CD14-positive monocyte (primary cell): Measurements from ENCODE around the gene RAPGEF5. TPM values are rescaled to one million over a fixed set of nuclear protein-coding genes. Genes with fewer than 3 reads are reported as not detected.

ENCODE experiments used
- DNase-seq, 3 donors: peaks; one replicate each; pipeline ENCODE4 v3.0.0-alpha.2; 2011 to 2022
- H2AFZ ChIP-seq: 2 replicates; pipeline ENCODE4 v1.6.0; 2012; ENCODE audit warnings: mild to moderate bottlenecking, low read depth, low read length, inconsistent platforms; ENCODE audit not compliant: insufficient read depth, poor library complexity, severe bottlenecking
- H3K27ac ChIP-seq, 2 donors: 1 replicate in 1 of 2; 2 replicates in 1 of 2; pipeline ENCODE4 v1.5.1; 2012 to 2013; ENCODE audit warnings: low read length in 2 of 2, control low read depth in 1 of 2, inconsistent platforms in 1 of 2, low read depth in 1 of 2, mild to moderate bottlenecking in 1 of 2
- H3K27me3 ChIP-seq, 2 donors: one replicate each; pipeline versions ENCODE4 v1.6.0 to v1.6.1; 2011 to 2013; ENCODE audit warnings: low read length in 2 of 2; ENCODE audit not compliant: control insufficient read depth in 2 of 2, insufficient read depth in 2 of 2
- H3K36me3 ChIP-seq, 2 donors: replicated peaks in 1 of 2; 1 replicate in 1 of 2; 2 replicates in 1 of 2; pipeline versions ENCODE4 v1.5.1 to v1.6.1; 2012 to 2013; ENCODE audit warnings: low read length in 2 of 2, control low read depth in 1 of 2, inconsistent platforms in 1 of 2, mild to moderate bottlenecking in 1 of 2; ENCODE audit not compliant: insufficient read depth in 2 of 2, control insufficient read depth in 1 of 2
- H3K4me1 ChIP-seq, 2 donors: 1 replicate in 1 of 2; 2 replicates in 1 of 2; pipeline versions ENCODE4 v1.5.1 to v1.6.1; 2012 to 2013; ENCODE audit warnings: low read length in 2 of 2, control low read depth in 1 of 2, inconsistent platforms in 1 of 2, mild to moderate bottlenecking in 1 of 2, moderate library complexity in 1 of 2; ENCODE audit not compliant: insufficient read depth in 2 of 2, control insufficient read depth in 1 of 2
- H3K4me2 ChIP-seq: replicated peaks from 2 replicates; pipeline ENCODE3; 2012; ENCODE audit warnings: low read length, moderate library complexity, mild to moderate bottlenecking; ENCODE audit not compliant: poor library complexity, severe bottlenecking; ENCODE audit errors: extremely low read depth
- H3K4me3 ChIP-seq, 3 experiments: fragments of 200-600 bp in 1 of 3; sonication (generic) in 1 of 3; replicated peaks in 1 of 3; 1 replicate in 2 of 3; 2 replicates in 1 of 3; pipeline ENCODE4 v1.5.1; 2011 to 2013; ENCODE audit warnings: low read length in 3 of 3, mild to moderate bottlenecking in 3 of 3, control low read depth in 2 of 3, low read depth in 2 of 3, inconsistent platforms in 1 of 3, moderate library complexity in 1 of 3
- H3K79me2 ChIP-seq: 2 replicates; pipeline ENCODE4 v1.6.0; 2012; ENCODE audit warnings: mild to moderate bottlenecking, control low read depth, inconsistent platforms, low read length, moderate library complexity; ENCODE audit not compliant: insufficient read depth
- H3K9ac ChIP-seq: 2 replicates; pipeline ENCODE4 v1.6.0; 2017; ENCODE audit warnings: low read length, mild to moderate bottlenecking; ENCODE audit not compliant: insufficient read depth, poor library complexity, severe bottlenecking
- H3K9me3 ChIP-seq, 2 donors: replicated peaks in 1 of 2; 1 replicate in 1 of 2; 2 replicates in 1 of 2; pipeline versions ENCODE4 v1.5.1 to v1.6.1; 2012 to 2013; ENCODE audit warnings: low read length in 2 of 2, control low read depth in 1 of 2; ENCODE audit not compliant: control insufficient read depth in 1 of 2, insufficient read depth in 1 of 2
- H4K20me1 ChIP-seq: 2 replicates; pipeline ENCODE4 v1.6.0; 2012; ENCODE audit warnings: mild to moderate bottlenecking, low read length, control low read depth, moderate library complexity; ENCODE audit not compliant: insufficient read depth
- H3K27ac Mint-ChIP-seq, 7 donors: one replicate each; pipeline ENCODE4 v1.8.0; 2020; ENCODE audit warnings: mild to moderate bottlenecking in 7 of 7, mixed read lengths in 7 of 7, moderate library complexity in 6 of 7, inconsistent platforms in 2 of 7
- H3K27me3 Mint-ChIP-seq, 3 donors: one replicate each; pipeline ENCODE4 v1.8.0; 2021 to 2022; ENCODE audit warnings: low read depth in 3 of 3, mild to moderate bottlenecking in 3 of 3, mixed read lengths in 3 of 3, moderate library complexity in 3 of 3, inconsistent platforms in 1 of 3
- H3K36me3 Mint-ChIP-seq, 2 donors: one replicate each; pipeline ENCODE4 v1.8.0; 2020; ENCODE audit warnings: mixed read lengths in 2 of 2, inconsistent platforms in 1 of 2, mild to moderate bottlenecking in 1 of 2
- H3K4me1 Mint-ChIP-seq: one replicate; pipeline ENCODE4 v1.8.0; 2020; ENCODE audit warnings: mild to moderate bottlenecking, mixed read lengths
- H3K4me3 Mint-ChIP-seq, 2 donors: one replicate each; pipeline ENCODE4 v1.8.0; 2020; ENCODE audit warnings: mild to moderate bottlenecking in 2 of 2, mixed read lengths in 2 of 2, moderate library complexity in 1 of 2
- H3K9me3 Mint-ChIP-seq, 7 donors: one replicate each; pipeline ENCODE4 v1.8.0; 2020 to 2022; ENCODE audit warnings: mixed read lengths in 7 of 7, mild to moderate bottlenecking in 6 of 7, moderate library complexity in 6 of 7, inconsistent platforms in 2 of 7
- WGBS: methylation state at CpG from one replicate; pipeline ENCODE4 v1.1.5; 2013; ENCODE audit warnings: missing lambda C conversion rate; ENCODE audit not compliant: insufficient coverage; 5-methylcytosine and 5-hydroxymethylcytosine counted together
- intact Hi-C, 2 donors: fragments of 100-400 bp; cut with micrococcal nuclease; formaldehyde crosslinking; loops; one replicate each; pipeline versions ENCODE4 v1.15.0 to v1.15.1; 2023
- polyA plus RNA-seq, 3 donors: library from polyadenylated mRNA; depleted of rRNA in 1 of 3; unstranded in 2 of 3; stranded (reverse) in 1 of 3; fragments of 300-500 nt in 2 of 3; fragments of >200 nt in 1 of 3; fragmentation: Illumina TruSeq in 2 of 3; gene quantifications; 1 replicate in 2 of 3; 2 replicates in 1 of 3; pipeline ENCODE4 v1.2.3, GENCODE V29; 2012 to 2021
- TF ChIP-seq, protein P1 (sequence below): fragments of 200-600 bp; IDR thresholded peaks from one replicate; pipeline ENCODE4 v1.8.0; 2022; ENCODE audit warnings: antibody characterized with exemption, mild to moderate bottlenecking

The RAPGEF5 gene
- polyA plus RNA-seq, 3 donors = not detected

DNA sequence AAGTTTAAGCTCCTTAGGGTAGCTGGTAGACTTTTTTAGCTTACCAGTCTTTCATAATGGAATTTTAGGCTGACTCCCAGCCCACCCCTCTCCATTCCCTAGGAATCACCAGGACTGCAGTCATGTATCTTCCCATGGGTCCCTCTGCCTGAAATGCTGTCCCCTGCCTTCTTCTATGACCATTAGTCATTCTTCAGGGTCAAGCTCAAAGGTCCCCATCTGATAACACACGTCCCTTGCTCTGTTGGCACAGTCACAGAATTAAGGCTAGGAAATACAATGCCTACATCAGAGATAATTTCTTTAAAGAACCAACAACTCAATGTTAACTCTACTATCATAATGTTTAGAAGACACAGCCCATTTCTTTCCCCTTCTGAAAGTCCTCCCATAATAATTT is 140.6 kb downstream of the RAPGEF5 start:
- no peak overlapping the region for H3K4me3 ChIP-seq
- no peak overlapping the region for H3K4me2 ChIP-seq
- no peaks in the 10 kb centered on the region for H3K79me2 ChIP-seq
- H3K9ac ChIP-seq = no peak overlapping the region
- Mint-ChIP-seq H3K4me1 (peaks cover 6% of the 10 kb centered on the region), H3K27ac (no peak overlapping the region), H3K36me3 (no peaks in the 10 kb centered on the region), H3K4me3 (no peak overlapping the region), H3K27me3 (peaks cover 0 to 3% (median 0%) of the 10 kb centered on the region in 3 donors), H3K9me3 (peaks cover 0 to under 1% (median 0%) of the 10 kb centered on the region in 7 donors)
- H3K27ac ChIP-seq = no peak overlapping the region
- no peaks in the 10 kb centered on the region for H3K36me3 ChIP-seq
- 80% methylated on average over 1 of the region's 1 CpG for WGBS
- TF ChIP-seq, protein P1, sequence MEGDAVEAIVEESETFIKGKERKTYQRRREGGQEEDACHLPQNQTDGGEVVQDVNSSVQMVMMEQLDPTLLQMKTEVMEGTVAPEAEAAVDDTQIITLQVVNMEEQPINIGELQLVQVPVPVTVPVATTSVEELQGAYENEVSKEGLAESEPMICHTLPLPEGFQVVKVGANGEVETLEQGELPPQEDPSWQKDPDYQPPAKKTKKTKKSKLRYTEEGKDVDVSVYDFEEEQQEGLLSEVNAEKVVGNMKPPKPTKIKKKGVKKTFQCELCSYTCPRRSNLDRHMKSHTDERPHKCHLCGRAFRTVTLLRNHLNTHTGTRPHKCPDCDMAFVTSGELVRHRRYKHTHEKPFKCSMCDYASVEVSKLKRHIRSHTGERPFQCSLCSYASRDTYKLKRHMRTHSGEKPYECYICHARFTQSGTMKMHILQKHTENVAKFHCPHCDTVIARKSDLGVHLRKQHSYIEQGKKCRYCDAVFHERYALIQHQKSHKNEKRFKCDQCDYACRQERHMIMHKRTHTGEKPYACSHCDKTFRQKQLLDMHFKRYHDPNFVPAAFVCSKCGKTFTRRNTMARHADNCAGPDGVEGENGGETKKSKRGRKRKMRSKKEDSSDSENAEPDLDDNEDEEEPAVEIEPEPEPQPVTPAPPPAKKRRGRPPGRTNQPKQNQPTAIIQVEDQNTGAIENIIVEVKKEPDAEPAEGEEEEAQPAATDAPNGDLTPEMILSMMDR = no peak
- no peak for DNase-seq
- no peaks in the 10 kb centered on the region for H3K9me3 ChIP-seq
- H3K4me1 ChIP-seq = peaks cover 3 to 5% of the 10 kb centered on the region in 2 donors
- no peak overlapping the region for H2AFZ ChIP-seq
- intact Hi-C loops = no loop called here
- H4K20me1 ChIP-seq = no peaks in the 10 kb centered on the region
- no peaks in the 10 kb centered on the region for H3K27me3 ChIP-seq

- Histone ChIP-seq H3K9ac (no peak overlapping the region), H3K36me3 (no peaks in the 10 kb centered on the region), H3K9me3 (no peaks in the 10 kb centered on the region), H3K4me1 (peaks cover 3 to 5% of the 10 kb centered on the region in 2 donors), H3K27me3 (no peaks in the 10 kb centered on the region), H3K79me2 (no peaks in the 10 kb centered on the region), H3K27ac (no peak overlapping the region), H3K4me3 (no peak overlapping the region), H2AFZ (no peak overlapping the region), H3K4me2 (no peak overlapping the region), H4K20me1 (no peaks in the 10 kb centered on the region)
- H3K4me1 Mint-ChIP-seq = peaks cover 6% of the 10 kb centered on the region
- no peak overlapping the region for H3K27ac Mint-ChIP-seq
- intact Hi-C loops = no loop called here
- no peak for DNase-seq
- no peaks in the 10 kb centered on the region for H3K9me3 Mint-ChIP-seq
- no peaks in the 10 kb centered on the region for H3K36me3 Mint-ChIP-seq
- no peak overlapping the region for H3K4me3 Mint-ChIP-seq
- WGBS = no CpG with 5 or more reads among the region's 3 CpGs
- TF ChIP-seq, protein P1 = no peak
- peaks cover 0 to 3% (median 0%) of the 10 kb centered on the region in 3 donors for H3K27me3 Mint-ChIP-seq
Observed at GRCh38 chr7:22214000-22214399, 143.0 kb downstream of the RAPGEF5 start.
